KMS-11 (cell line): Measurements from ENCODE around the gene HTRA3.

ENCODE experiments used
- H2AFZ ChIP-seq: fragments of 200-600 bp; sonication (generic); 2 replicates; pipeline ENCODE4 v1.6.1; 2016; ENCODE audit warnings: antibody characterized with exemption, mixed run types, low read depth
- H3K27ac ChIP-seq: fragments of 200-600 bp; sonication (generic); 2 replicates; pipeline ENCODE4 v1.6.1; 2016; ENCODE audit warnings: mild to moderate bottlenecking, mixed run types
- H3K27me3 ChIP-seq: fragments of 200-600 bp; sonication (generic); 2 replicates; pipeline ENCODE4 v1.6.1; 2017; ENCODE audit warnings: mild to moderate bottlenecking, low read depth, mixed run types, moderate library complexity; ENCODE audit not compliant: insufficient read depth
- H3K36me3 ChIP-seq: fragments of 200-600 bp; sonication (generic); 2 replicates; pipeline ENCODE4 v1.6.1; 2017; ENCODE audit warnings: mild to moderate bottlenecking, mixed run types; ENCODE audit not compliant: insufficient read depth
- H3K4me1 ChIP-seq: fragments of 200-600 bp; sonication (generic); 2 replicates; pipeline ENCODE4 v1.6.1; 2016; ENCODE audit warnings: mild to moderate bottlenecking, low read depth, mixed run types; ENCODE audit not compliant: poor library complexity, severe bottlenecking
- H3K4me2 ChIP-seq: fragments of 200-600 bp; sonication (generic); 2 replicates; pipeline ENCODE4 v1.7.0; 2016; ENCODE audit warnings: mild to moderate bottlenecking, mixed run types
- H3K4me3 ChIP-seq: fragments of 200-600 bp; sonication (generic); IDR thresholded peaks from 2 replicates; pipeline ENCODE4 v1.6.1; 2017; ENCODE audit warnings: low read depth, low read length, mixed read lengths; ENCODE audit not compliant: insufficient read depth
- H3K79me2 ChIP-seq: fragments of 200-600 bp; sonication (generic); 2 replicates; pipeline ENCODE4 v1.6.1; 2016; ENCODE audit warnings: low read depth, mixed run types; ENCODE audit not compliant: insufficient read depth
- H3K9ac ChIP-seq: fragments of 200-600 bp; sonication (generic); 2 replicates; pipeline ENCODE4 v1.6.1; 2016; ENCODE audit warnings: mild to moderate bottlenecking, mixed run types
- H4K20me1 ChIP-seq: fragments of 200-600 bp; sonication (generic); 2 replicates; pipeline ENCODE4 v1.6.1; 2016; ENCODE audit warnings: mild to moderate bottlenecking, mixed run types; ENCODE audit not compliant: insufficient read depth
- TF ChIP-seq, protein P1 (sequence below): fragments of 200-600 bp; sonication (generic); conservative IDR thresholded peaks from 2 replicates; pipeline ENCODE4 v1.6.1; 2017; ENCODE audit warnings: low read depth, mild to moderate bottlenecking, antibody characterized with exemption, low read length, moderate library complexity, mixed read lengths

HTRA3 gene

DNA sequence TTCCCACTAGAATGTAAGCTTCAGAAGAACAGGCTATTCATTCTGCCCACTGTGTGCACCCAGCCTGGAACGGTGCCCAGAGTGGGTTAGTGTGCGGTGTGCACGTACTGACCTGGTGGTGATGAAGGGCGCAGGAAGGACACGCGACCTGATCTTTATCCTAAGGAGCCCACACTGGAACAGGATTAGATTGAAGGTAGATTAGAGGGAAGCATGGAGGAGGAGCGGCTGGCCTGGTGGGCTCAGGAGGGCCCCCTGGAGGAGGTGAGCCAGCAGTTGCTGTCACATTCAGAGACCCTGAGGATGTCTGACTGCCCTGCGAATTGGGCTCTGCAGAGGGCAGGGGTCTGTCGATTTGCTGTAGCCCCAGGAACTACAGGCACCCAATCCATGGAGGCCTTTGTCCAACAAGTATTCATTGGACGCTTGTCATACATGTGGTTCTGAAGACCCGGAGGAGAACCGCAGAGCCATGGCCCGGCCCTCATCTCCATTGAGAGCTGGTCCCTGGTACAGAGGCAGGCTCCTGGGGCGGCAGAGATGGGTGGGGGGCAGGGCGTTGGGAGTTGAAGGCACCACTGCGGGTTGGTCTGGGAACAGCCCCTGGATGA is 73.2 kb downstream of the HTRA3 start:
- Histone ChIP-seq H2AFZ (no peak overlapping the region), H3K4me3 (no peak overlapping the region), H3K36me3 (no peaks in the 10 kb centered on the region), H4K20me1 (no peaks in the 10 kb centered on the region), H3K4me1 (no peaks in the 10 kb centered on the region), H3K9ac (no peak overlapping the region), H3K27me3 (no peaks in the 10 kb centered on the region; the same call in 1 of the 2 replicates), H3K4me2 (no peak overlapping the region), H3K79me2 (no peaks in the 10 kb centered on the region), H3K27ac (no peak overlapping the region)
- TF ChIP-seq, protein P1, sequence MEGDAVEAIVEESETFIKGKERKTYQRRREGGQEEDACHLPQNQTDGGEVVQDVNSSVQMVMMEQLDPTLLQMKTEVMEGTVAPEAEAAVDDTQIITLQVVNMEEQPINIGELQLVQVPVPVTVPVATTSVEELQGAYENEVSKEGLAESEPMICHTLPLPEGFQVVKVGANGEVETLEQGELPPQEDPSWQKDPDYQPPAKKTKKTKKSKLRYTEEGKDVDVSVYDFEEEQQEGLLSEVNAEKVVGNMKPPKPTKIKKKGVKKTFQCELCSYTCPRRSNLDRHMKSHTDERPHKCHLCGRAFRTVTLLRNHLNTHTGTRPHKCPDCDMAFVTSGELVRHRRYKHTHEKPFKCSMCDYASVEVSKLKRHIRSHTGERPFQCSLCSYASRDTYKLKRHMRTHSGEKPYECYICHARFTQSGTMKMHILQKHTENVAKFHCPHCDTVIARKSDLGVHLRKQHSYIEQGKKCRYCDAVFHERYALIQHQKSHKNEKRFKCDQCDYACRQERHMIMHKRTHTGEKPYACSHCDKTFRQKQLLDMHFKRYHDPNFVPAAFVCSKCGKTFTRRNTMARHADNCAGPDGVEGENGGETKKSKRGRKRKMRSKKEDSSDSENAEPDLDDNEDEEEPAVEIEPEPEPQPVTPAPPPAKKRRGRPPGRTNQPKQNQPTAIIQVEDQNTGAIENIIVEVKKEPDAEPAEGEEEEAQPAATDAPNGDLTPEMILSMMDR, result no peak

DNA sequence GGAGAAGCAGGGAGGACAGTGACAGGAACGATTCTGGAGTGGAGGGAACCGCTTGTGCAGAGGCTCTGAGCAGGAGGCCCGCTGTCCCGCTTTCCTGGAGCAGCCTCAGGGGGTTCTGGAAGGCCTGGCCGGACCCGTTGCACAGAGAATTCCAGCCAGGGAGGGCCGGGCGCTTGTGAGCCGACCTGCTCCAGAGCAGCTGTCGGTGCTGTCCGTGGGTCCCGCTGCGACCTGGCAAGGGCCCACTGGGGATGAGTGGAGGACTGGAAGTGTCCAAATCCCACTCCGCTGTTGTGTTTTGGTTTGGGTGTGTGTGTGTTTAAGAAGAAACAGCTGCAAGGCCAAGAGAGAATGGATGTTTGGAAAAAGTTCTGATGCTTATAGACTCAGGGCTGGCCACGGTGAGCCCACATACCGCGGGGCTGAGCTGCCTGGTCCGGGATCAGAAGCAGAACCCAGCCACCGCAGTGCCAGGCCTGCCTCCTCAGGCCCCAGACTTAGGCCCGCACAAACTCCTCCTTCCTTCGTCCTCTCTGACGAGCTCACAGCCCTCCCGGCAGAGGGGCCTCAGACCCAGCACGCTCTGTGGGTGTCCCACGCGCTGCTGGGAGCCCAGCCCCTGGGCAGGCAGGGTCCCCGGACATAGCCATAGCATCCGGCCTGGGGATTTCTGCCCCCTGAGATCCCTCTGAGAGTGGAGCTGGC is 73.9 kb downstream of the HTRA3 start:
- no peak overlapping the region for H2AFZ ChIP-seq
- H3K4me2 ChIP-seq, result no peak overlapping the region
- H3K79me2 ChIP-seq, result no peaks in the 10 kb centered on the region
- no peaks in the 10 kb centered on the region for H4K20me1 ChIP-seq
- no peaks in the 10 kb centered on the region; the same call in 1 of the 2 replicates for H3K27me3 ChIP-seq
- no peaks in the 10 kb centered on the region for H3K36me3 ChIP-seq
- TF ChIP-seq, protein P1, result no peak
- no peak overlapping the region for H3K4me3 ChIP-seq
- no peaks in the 10 kb centered on the region for H3K4me1 ChIP-seq
- no peak overlapping the region for H3K9ac ChIP-seq
- H3K27ac ChIP-seq, result no peak overlapping the region

DNA sequence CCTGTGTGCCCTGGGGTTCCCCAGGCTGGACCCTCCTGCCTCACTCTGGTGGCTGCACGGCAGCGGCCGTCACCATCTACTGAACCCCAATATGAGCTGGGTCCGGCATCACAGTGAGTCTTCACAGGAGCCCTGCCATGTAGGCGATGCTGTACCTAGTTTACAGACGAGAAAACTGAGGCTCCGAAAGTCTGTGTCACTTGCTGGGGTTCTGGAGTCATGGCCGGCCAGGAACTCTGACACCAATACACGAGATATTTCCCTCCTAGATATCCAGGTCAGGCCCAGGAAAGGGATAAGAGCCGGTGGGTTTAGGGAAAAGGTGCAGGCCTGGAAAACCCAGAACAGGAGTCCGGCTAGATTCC is 74.4 kb downstream of the HTRA3 start:
- Histone ChIP-seq H3K27me3 (no peaks in the 10 kb centered on the region; the same call in 1 of the 2 replicates), H3K4me3 (no peak overlapping the region), H2AFZ (no peak overlapping the region), H3K79me2 (no peaks in the 10 kb centered on the region), H3K9ac (no peak overlapping the region), H3K36me3 (no peaks in the 10 kb centered on the region), H3K4me1 (no peaks in the 10 kb centered on the region), H3K27ac (no peak overlapping the region), H3K4me2 (no peak overlapping the region), H4K20me1 (no peaks in the 10 kb centered on the region)
- TF ChIP-seq, protein P1, result no peak

DNA sequence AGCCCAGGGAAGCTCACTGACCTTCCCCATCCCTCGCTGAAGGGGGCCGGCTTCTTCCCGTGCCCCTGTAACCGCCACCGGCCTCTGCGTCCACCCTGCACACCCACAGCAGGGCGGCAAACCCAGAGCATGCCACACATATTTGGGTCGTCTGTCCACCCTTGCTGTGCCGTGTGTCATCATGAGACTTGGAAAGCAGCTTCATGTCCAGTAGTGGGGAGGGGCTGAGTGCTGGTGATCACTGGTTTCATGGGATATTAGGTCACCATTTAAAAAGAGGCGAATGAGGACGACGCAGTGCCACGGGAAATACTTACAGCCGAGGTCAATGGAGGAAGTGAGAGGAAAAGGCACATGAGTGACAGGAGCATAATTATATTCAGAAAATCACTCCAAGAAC is 74.8 kb downstream of the HTRA3 start:
- TF ChIP-seq, protein P1, result no peak
- no peaks in the 10 kb centered on the region for H3K36me3 ChIP-seq

More for the DNA sequence above, 74.8 kb downstream of the HTRA3 start:
- no peaks in the 10 kb centered on the region for H4K20me1 ChIP-seq
- H3K4me3 ChIP-seq, result no peak overlapping the region
- H3K79me2 ChIP-seq, result no peaks in the 10 kb centered on the region
- H3K9ac ChIP-seq, result no peak overlapping the region
- H3K27me3 ChIP-seq, result no peaks in the 10 kb centered on the region; the same call in 1 of the 2 replicates
- H3K4me1 ChIP-seq, result no peaks in the 10 kb centered on the region
- H3K27ac ChIP-seq, result no peak overlapping the region
- H3K4me2 ChIP-seq, result no peak overlapping the region
- no peak overlapping the region for H2AFZ ChIP-seq
